Raji (cell line): ENCODE measurements around the gene XYLB.

Experiments used
- POLR2A ChIP-seq: IDR thresholded peaks from 2 replicates; pipeline ENCODE4 v1.6.1; 2011; ENCODE audit warnings: low read depth, low read length, control low read depth; ENCODE audit not compliant: insufficient read depth

Gene XYLB

DNA sequence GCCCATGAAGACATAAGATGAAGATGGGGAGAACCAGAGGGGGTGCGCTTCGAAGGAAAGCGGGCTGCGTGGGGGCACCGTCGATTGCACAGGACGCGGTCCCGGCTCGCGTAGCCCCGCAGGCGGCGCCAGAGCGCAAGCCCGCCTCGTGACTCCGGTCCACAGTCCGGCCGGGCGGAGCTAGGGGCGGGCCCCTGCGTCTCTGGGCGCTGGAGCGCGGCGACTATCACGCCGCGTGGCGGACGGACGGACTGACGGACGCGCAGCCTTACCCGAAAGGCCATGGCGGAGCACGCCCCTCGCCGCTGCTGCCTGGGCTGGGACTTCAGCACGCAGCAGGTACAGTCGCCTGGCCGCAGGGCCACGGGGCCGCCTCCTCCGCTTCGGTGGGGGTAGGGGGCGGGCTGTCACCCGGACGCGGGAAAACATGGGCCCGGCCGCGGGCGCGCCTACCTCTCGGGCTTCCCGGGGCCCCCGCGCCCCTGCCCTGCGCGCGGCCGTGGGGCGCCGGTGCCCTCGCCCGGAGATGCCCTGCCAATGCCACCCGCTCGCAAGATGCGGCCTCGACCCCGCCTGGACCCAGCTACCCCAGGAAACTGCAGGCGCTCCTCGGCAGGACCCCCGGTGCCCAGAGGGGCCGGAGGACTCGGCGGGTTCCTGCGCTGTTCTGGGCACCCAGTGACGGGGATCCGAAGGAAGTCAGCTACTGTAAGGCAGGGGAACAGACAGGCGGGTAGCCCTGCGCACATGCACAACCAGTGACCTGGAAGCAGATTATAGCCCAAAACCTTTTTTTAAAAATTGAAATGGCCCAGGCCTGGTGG is at the start of gene XYLB:
Gene XYLB (plus strand): TSS at position 199 of the 824 bp plus-strand sequence. CDS start 84 bp downstream, at position 283.
- no peak for TF ChIP-seq POLR2A

DNA sequence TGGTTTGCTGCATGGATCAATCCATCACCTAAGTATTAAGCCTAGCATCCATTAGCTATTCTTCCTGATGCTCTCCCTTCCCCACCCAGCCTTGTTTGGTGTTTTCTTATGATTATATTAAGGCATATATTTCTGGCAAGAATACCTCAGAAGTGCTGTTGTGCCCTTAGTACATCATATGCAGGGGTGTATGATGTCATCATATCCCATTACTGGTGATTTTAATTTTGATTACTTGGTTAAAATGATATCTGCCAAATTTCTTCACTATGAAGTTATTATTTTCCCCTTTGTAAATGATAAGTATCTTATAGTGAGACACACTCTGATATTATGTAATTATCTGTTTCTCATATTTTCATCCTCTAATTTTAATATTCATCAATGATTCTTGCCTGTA is 49.0 kb upstream of the XYLB start:
- TF ChIP-seq POLR2A = no peak

DNA sequence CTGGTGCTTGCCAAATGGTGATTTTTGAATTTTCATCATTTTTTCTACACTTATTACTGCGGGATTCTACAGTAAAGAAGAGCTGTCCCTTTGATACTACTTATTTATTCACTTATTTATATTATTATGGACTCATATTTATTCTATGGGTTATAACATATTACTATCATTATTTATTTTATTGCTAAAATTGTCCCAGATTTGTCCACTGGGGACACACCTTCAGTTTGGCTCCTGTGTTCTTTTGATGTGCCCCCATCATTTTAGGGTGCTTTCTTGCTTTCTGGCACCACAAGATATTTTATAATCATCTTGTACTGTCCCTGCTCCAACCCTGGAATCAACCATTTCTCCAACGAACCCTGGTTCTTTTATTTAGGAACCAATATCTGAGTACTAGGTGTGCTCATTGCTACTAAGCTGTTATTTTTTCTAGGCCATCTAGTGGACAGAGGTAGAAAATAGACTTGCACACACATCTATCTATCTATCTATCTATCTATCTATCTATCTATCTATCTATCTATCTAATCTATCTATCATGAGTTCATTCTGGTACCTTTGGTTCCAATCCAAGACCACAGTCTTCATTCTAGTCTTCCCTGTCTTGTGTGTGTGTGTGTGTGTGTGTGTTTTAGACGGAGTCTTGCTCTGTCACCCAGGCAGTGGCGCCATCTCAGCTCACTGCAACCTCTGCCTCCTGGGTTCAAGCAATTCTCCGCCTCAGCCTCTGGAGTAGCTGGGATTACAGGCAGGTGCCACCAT is 48.5 kb upstream of the XYLB start:
- no peak for TF ChIP-seq POLR2A

DNA sequence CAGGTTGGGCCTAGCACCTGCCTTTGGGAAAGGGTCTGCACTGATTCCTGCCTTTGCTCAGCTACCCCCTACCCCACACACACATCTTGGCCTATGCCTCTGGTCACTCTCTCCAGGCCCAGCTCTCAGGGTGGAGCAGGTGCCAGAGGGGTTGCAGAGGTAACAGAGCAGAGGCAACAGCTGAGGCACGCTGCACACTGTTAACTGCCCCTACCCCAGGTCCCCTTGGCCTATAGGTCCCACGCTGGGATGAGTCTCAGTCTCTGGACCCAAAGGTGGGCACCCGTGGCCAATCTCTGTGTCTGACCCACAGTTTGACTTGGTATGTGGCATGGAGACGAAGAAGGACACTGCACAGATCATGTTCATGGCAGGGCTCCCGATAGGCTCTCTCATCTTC is 39.6 kb upstream of the XYLB start:
- no peak for TF ChIP-seq POLR2A

- no peak for TF ChIP-seq POLR2A
These were observed 39.0 kb upstream of the XYLB start for GRCh38 chr3:38307599-38307998.

- no peak for TF ChIP-seq POLR2A
These were observed 38.1 kb upstream of the XYLB start for GRCh38 chr3:38308456-38308855.

- TF ChIP-seq POLR2A = no peak
These were observed 35.1 kb upstream of the XYLB start for GRCh38 chr3:38311476-38311875.

- TF ChIP-seq POLR2A = no peak
These were observed 34.6 kb upstream of the XYLB start for GRCh38 chr3:38311941-38312340.

DNA sequence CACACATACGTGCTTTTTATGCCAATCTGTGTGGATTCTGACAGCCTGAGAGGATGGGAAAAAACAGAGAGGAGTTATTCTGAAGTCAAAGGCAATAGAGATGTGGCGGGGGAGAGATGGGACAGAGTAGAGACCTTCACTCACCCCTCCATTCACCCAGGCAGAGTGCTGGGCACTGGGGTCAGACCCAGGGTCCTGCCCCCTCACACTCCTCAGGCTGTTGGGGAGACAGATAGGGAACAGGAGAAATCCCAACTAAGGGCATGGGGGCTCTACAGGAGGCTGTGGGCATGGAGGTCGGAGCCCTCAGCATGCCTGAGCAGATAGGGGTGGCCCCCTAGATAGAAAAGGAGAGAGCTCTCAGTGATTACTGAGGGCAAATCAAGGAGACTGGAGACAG is 34.2 kb upstream of the XYLB start:
- no peak for TF ChIP-seq POLR2A

GRCh38 chr3:38313263-38313662 is 33.3 kb upstream of the XYLB start:
- no peak for TF ChIP-seq POLR2A

- no peak for TF ChIP-seq POLR2A
These were observed 32.9 kb upstream of the XYLB start for GRCh38 chr3:38313695-38314094.

DNA sequence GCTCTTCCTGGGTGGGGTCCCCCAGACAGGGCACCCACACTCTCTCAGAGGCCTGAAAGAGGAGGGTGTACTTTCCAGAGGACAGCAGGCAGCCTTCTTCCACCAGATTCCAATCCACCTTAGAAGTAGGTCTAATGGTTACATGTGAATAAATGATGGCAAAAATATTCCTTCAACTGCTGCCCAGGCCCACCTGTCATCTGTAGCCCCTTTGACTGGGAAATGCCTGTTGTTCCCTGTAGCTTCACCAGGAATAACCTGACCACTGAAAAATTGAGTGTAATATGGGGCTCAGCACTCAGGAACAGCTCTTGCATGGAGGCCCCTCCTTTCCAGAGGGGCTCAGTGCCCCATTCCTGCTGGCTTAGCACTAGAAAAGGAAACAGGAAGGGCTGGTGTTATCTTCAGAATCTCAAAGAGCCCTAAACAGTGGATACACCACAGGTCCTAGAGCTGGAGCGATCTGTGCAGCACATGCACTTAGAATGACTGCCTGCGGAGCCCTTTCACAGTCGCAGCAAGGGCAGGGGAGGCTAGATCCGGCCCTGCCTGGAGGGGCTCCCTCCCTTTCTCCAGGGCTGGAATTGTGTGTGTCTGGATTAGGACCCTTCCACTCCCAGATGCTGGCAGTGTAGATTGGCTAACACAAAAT is 32.3 kb upstream of the XYLB start:
- no peak for TF ChIP-seq POLR2A

GRCh38 chr3:38314764-38315487 is 31.7 kb upstream of the XYLB start:
- TF ChIP-seq POLR2A = no peak

DNA sequence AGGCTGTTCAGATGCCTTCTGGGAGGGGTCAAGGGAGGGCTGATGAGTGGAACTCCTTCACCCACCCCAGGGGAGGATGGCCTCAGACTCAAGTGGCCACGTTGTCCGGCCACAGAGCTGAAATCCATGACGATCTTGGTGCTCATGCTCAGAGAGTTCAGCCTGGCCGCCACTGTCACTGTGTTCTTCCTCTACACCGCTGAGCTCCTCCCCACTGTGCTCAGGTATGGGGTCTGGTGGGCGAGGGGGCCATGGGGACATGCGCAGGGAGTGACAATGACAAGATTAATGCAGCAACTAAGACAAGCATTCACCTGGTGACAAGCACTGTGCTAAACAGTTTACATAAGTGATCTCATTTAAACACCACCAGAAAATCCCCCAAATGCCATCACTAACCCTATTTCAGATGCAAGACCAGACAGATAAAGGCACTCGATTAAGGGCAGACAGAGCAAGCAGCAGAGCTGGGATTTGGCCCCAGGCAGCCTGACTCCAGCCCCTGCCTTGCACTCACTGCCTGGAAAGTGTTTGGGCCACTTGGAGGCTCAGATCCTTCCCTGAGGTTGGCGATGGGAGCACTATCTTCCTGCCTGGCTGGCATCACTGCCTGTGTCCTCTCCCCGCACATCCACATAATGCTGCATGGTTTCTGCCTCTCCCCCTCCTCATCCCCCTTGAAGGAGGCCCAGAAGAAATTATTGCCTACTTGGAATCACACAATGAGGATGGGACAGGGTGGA is 30.9 kb upstream of the XYLB start:
- TF ChIP-seq POLR2A = no peak
